Transverse colon (tissue), 4 donors: ENCODE data around the gene TPSB2. TPM values are rescaled to one million over a fixed set of nuclear protein-coding genes. Genes with fewer than 3 reads are reported as not detected.
"Not testable (repeated sequence)": the region's sequence is repeated elsewhere in the genome, so short reads cannot be mapped to it uniquely, and the experiment has no call there.

Experiments
- DNase-seq: peaks from one replicate; pipeline ENCODE4 v3.0.0-alpha.2; 2019
- H3K27ac ChIP-seq, 4 donors: fragments of 200-600 bp; sonication (generic); 2 replicates each; pipeline ENCODE4 v1.5.1; 2016 to 2018; ENCODE audit warnings: inconsistent platforms in 4 of 4
- H3K27me3 ChIP-seq: fragments of 200-600 bp; sonication (generic); 2 replicates; pipeline ENCODE4 v1.5.1; 2017; ENCODE audit warnings: inconsistent platforms
- H3K36me3 ChIP-seq, 4 donors: fragments of 200-600 bp; sonication (generic); 2 replicates each; pipeline ENCODE4 v1.5.1; 2017 to 2019; ENCODE audit warnings: inconsistent platforms in 4 of 4
- H3K4me1 ChIP-seq, 4 donors: fragments of 200-600 bp; sonication (generic); 2 replicates each; pipeline ENCODE4 v1.5.1; 2017 to 2020; ENCODE audit warnings: inconsistent platforms in 4 of 4
- H3K4me3 ChIP-seq, 4 donors: fragments of 200-600 bp; sonication (generic); 1 replicate in 1 of 4; 2 replicates in 3 of 4; pipeline versions ENCODE4 v1.5.1 to v1.6.1; 2017 to 2019; ENCODE audit warnings: inconsistent platforms in 4 of 4
- H3K9me3 ChIP-seq, 2 donors: fragments of 200-600 bp; sonication (generic); 2 replicates each; pipeline ENCODE4 v1.5.1; 2017 to 2019; ENCODE audit warnings: inconsistent platforms in 2 of 2
- CTCF ChIP-seq, 5 experiments: fragments of 200-600 bp in 3 of 5; fragments of 450-650 bp in 2 of 5; sonication (generic) in 3 of 5; IDR thresholded peaks; 1 replicate in 2 of 5; 2 replicates in 3 of 5; pipeline ENCODE4 v1.5.1; 2016 to 2017; ENCODE audit warnings: antibody characterized with exemption in 5 of 5, inconsistent platforms in 3 of 5, mild to moderate bottlenecking in 2 of 5, moderate library complexity in 1 of 5
- EP300 ChIP-seq: sonication (generic); formaldehyde crosslinking; IDR thresholded peaks from one replicate; pipeline ENCODE4 v1.6.1; 2017; ENCODE audit warnings: antibody characterized with exemption, low read depth
- POLR2A ChIP-seq: fragments of 450-650 bp; IDR thresholded peaks from one replicate; pipeline ENCODE4 v1.6.1; 2016; ENCODE audit warnings: antibody characterized with exemption, mild to moderate bottlenecking, moderate library complexity
- POLR2AphosphoS5 ChIP-seq, 3 donors: sonication (generic); formaldehyde crosslinking; IDR thresholded peaks; one replicate each; pipeline ENCODE4 v1.6.1; 2016; ENCODE audit warnings: antibody characterized with exemption in 3 of 3
- WGBS, 2 donors: methylation state at CpG; one replicate each; pipeline ENCODE4 v1.1.5; 2018; ENCODE audit warnings: low coverage in 1 of 2; 5-methylcytosine and 5-hydroxymethylcytosine counted together
- in situ Hi-C, 4 donors: fragments of 200-750 bp; cut with MboI; loops; one replicate each; pipeline versions ENCODE4 v1.15.0 to v1.15.1; 2017; ENCODE audit warnings: low sequenced_read_pairs in 3 of 4, low pct_ligation_motif_present in 1 of 4, low pct_unique_long_range_greater_than_20kb in 1 of 4
- intact Hi-C: fragments of 100-400 bp; cut with DNase I; formaldehyde crosslinking; loops from one replicate; pipeline ENCODE4 v1.15.1; 2023; ENCODE audit warnings: low total_unique reads
- total RNA-seq, 4 donors: library from RNA; depleted of rRNA; stranded (reverse); fragments of >200 nt; gene quantifications; one replicate each; pipeline ENCODE4 v1.1.0, GENCODE V29; 2016

TPSB2 gene
- total RNA-seq, 4 donors from 2014 or later, result 12.5 to 35.2 (median 24.8) TPM

DNA sequence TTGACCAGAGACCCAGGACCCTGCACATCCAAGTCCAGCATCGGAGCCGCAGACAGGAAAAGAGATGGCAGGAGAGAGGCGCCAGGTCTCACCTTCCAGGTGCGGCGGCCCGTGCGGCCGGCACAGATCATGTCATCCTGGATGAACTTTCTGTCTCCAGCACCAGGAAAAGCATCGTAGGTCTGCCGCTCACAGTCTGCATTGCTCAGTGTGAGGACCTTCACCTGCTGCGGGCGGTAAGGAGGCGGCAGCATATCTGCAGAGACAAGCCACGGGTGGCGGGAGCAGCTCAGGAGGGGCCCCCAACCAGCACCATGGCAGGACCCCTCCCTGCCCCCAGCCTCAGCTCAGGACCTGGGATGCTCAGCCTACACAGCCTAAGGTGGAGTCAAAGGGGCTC, 43.8 kb upstream of the TPSB2 start:
- Histone ChIP-seq H3K9me3 (no peaks in the 10 kb centered on the region), H3K27me3 (peaks cover 32% of the 10 kb centered on the region), H3K27ac (no peak overlapping the region), H3K4me1 (peaks cover 0 to 10% (median 6%) of the 10 kb centered on the region in 4 donors), H3K4me3 (no peak overlapping the region), H3K36me3 (no peaks in the 10 kb centered on the region)
- TF ChIP-seq POLR2AphosphoS5 (IDR thresholded peaks at IDR 0.05) (no peak), CTCF (IDR thresholded peaks at IDR 0.05) (no peak), POLR2A (no peak), EP300 (no peak)
- intact Hi-C loops (no loop called here), in situ Hi-C loops (no loop called here)
- DNase-seq, result no peak
- 80% methylated on average over 15 of the region's 15 CpGs; no CpG with 5 or more reads in 1 of the 2 donors for WGBS, 2 donors

GRCh38 chr16:1272453-1273198, 42.6 kb upstream of the TPSB2 start:
- Histone ChIP-seq H3K9me3 (no peaks in the 10 kb centered on the region), H3K27me3 (peaks cover 20% of the 10 kb centered on the region), H3K4me3 (no peak overlapping the region), H3K4me1 (peaks cover 0 to 10% (median 6%) of the 10 kb centered on the region in 4 donors), H3K36me3 (no peaks in the 10 kb centered on the region), H3K27ac (no peak overlapping the region)
- no peak for DNase-seq
- intact Hi-C loops, result no loop called here
- 44 to 53% methylated on average over 4 to 9 of the region's 9 CpGs for WGBS, 2 donors
- TF ChIP-seq POLR2AphosphoS5 (IDR thresholded peaks at IDR 0.05) (no peak), POLR2A (no peak), EP300 (no peak), CTCF (IDR thresholded peaks at IDR 0.05) (no peak)
- in situ Hi-C loops, result no loop called here

GRCh38 chr16:1271724-1272413, 41.9 kb upstream of the TPSB2 start:
- H3K4me3 ChIP-seq, H3K9me3 ChIP-seq, in situ Hi-C loops, intact Hi-C loops, H3K36me3 ChIP-seq, H3K4me1 ChIP-seq, H3K27ac ChIP-seq: not testable (repeated sequence)
- peak; percentile 21 for DNase-seq
- peaks cover 12% of the 10 kb centered on the region for H3K27me3 ChIP-seq
- TF ChIP-seq POLR2AphosphoS5 (IDR thresholded peaks at IDR 0.05), result peak in 1 of 3 donors; percentile 44
- 23 to 80% methylated on average over 2 to 19 of the region's 19 CpGs for WGBS, 2 donors

- DNase-seq, result no peak
- no peak for TF ChIP-seq EP300
- TF ChIP-seq POLR2A, result no peak
- no peak for TF ChIP-seq POLR2AphosphoS5 (IDR thresholded peaks at IDR 0.05)
- no peak for TF ChIP-seq CTCF (IDR thresholded peaks at IDR 0.05)
- in situ Hi-C loops, result no loop called here
- Histone ChIP-seq H3K9me3 (no peaks in the 10 kb centered on the region), H3K27ac (no peak overlapping the region), H3K4me3 (no peak overlapping the region), H3K4me1 (peaks cover 0 to 10% (median 6%) of the 10 kb centered on the region in 4 donors), H3K27me3 (peaks cover 9% of the 10 kb centered on the region), H3K36me3 (no peaks in the 10 kb centered on the region)
- intact Hi-C loops, result no loop called here
- whole genome bisulfite sequencing, 2 donors, result 55 to 62% methylated on average over 2 to 12 of the region's 12 CpGs
These were observed 41.4 kb upstream of the TPSB2 start for GRCh38 chr16:1271380-1271723.

- in situ Hi-C loops, H3K9me3 ChIP-seq, H3K27me3 ChIP-seq, H3K4me1 ChIP-seq, H3K36me3 ChIP-seq, intact Hi-C loops, H3K27ac ChIP-seq, DNase-seq, H3K4me3 ChIP-seq: not testable (repeated sequence)
- 75 to 80% methylated on average over 3 to 7 of the region's 7 CpGs for WGBS, 2 donors
These were observed 39.4 kb upstream of the TPSB2 start for GRCh38 chr16:1269418-1269817.
